ENCODE measurements around the gene OR2AE1.
A peak's percentile ranks its signal among the peaks of the same experiment; 100 is the strongest.

Gene OR2AE1

GRCh38 chr7:99839287-99840021 lies 37.4 kb downstream of the OR2AE1 start:
- no peak for FAIRE-seq
- TF ChIP-seq TAF1 (IDR thresholded peaks at IDR 0.05; ENCODE audit: low read depth, low read length) (no peak), POLR2A (IDR thresholded peaks at IDR 0.05; ENCODE audit: low read depth, low read length) (no peak), POLR2AphosphoS5 (IDR thresholded peaks at IDR 0.05; ENCODE audit: low read depth, low read length) (no peak), SPI1 (IDR thresholded peaks at IDR 0.05; ENCODE audit: low read depth, low read length) (no peak), PAX5 (IDR thresholded peaks at IDR 0.05; ENCODE audit: insufficient read depth, low read length, severe bottlenecking) (no peak)
- no peak for DNase-seq (ENCODE audit: insufficient read length, low spot score)

- TF ChIP-seq POLR2AphosphoS5 (IDR thresholded peaks at IDR 0.05; ENCODE audit: low read depth, low read length), result no peak
- no peak for TF ChIP-seq POLR2A (IDR thresholded peaks at IDR 0.05; ENCODE audit: low read depth, low read length)
- no peak for TF ChIP-seq POU2F2 (IDR thresholded peaks at IDR 0.05; ENCODE audit: low read depth, low read length)
- TF ChIP-seq SPI1 (IDR thresholded peaks at IDR 0.05; ENCODE audit: low read depth, low read length), result peak; percentile 57
- TF ChIP-seq PAX5 (IDR thresholded peaks at IDR 0.05; ENCODE audit: insufficient read depth, low read length, severe bottlenecking), result no peak
- no peak for TF ChIP-seq TAF1 (IDR thresholded peaks at IDR 0.05; ENCODE audit: low read depth, low read length)
- DNase-seq (ENCODE audit: insufficient read length, low spot score) (peak; percentile 11), FAIRE-seq (peak; percentile 28)
Observed at GRCh38 chr7:99837649-99838361, 39.0 kb downstream of the OR2AE1 start.

- TF ChIP-seq TAF1 (IDR thresholded peaks at IDR 0.05; ENCODE audit: low read depth, low read length) (no peak), POLR2A (IDR thresholded peaks at IDR 0.05; ENCODE audit: low read depth, low read length) (no peak), POU2F2 (IDR thresholded peaks at IDR 0.05; ENCODE audit: low read depth, low read length) (no peak), PAX5 (IDR thresholded peaks at IDR 0.05; ENCODE audit: insufficient read depth, low read length, severe bottlenecking) (no peak), POLR2AphosphoS5 (IDR thresholded peaks at IDR 0.05; ENCODE audit: low read depth, low read length) (no peak), SPI1 (IDR thresholded peaks at IDR 0.05; ENCODE audit: low read depth, low read length) (no peak)
- FAIRE-seq (no peak), DNase-seq (ENCODE audit: insufficient read length, low spot score) (no peak)
Observed at GRCh38 chr7:99835189-99835588, 41.6 kb downstream of the OR2AE1 start.

GRCh38 chr7:99834382-99834781 lies 42.5 kb downstream of the OR2AE1 start:
- DNase-seq (ENCODE audit: insufficient read length, low spot score) (no peak), FAIRE-seq (no peak)
- TF ChIP-seq POU2F2 (IDR thresholded peaks at IDR 0.05; ENCODE audit: low read depth, low read length) (no peak), POLR2AphosphoS5 (IDR thresholded peaks at IDR 0.05; ENCODE audit: low read depth, low read length) (no peak), SPI1 (IDR thresholded peaks at IDR 0.05; ENCODE audit: low read depth, low read length) (no peak), TAF1 (IDR thresholded peaks at IDR 0.05; ENCODE audit: low read depth, low read length) (no peak)

GRCh38 chr7:99833289-99833877 lies 43.5 kb downstream of the OR2AE1 start:
- DNase-seq (ENCODE audit: insufficient read length, low spot score) (no peak), FAIRE-seq (no peak)

GRCh38 chr7:99831595-99831994 lies 45.2 kb downstream of the OR2AE1 start:
- FAIRE-seq (no peak), DNase-seq (ENCODE audit: insufficient read length, low spot score) (no peak)
- TF ChIP-seq POLR2A (IDR thresholded peaks at IDR 0.05; ENCODE audit: low read depth, low read length) (no peak), TAF1 (IDR thresholded peaks at IDR 0.05; ENCODE audit: low read depth, low read length) (no peak), POU2F2 (IDR thresholded peaks at IDR 0.05; ENCODE audit: low read depth, low read length) (no peak), PAX5 (IDR thresholded peaks at IDR 0.05; ENCODE audit: insufficient read depth, low read length, severe bottlenecking) (no peak), POLR2AphosphoS5 (IDR thresholded peaks at IDR 0.05; ENCODE audit: low read depth, low read length) (no peak), SPI1 (IDR thresholded peaks at IDR 0.05; ENCODE audit: low read depth, low read length) (no peak)

More at GRCh38 chr7:99833289-99833877, 43.5 kb downstream of the OR2AE1 start:
- TF ChIP-seq PAX5 (IDR thresholded peaks at IDR 0.05; ENCODE audit: insufficient read depth, low read length, severe bottlenecking) (no peak), POLR2A (IDR thresholded peaks at IDR 0.05; ENCODE audit: low read depth, low read length) (no peak), POU2F2 (IDR thresholded peaks at IDR 0.05; ENCODE audit: low read depth, low read length) (no peak), SPI1 (IDR thresholded peaks at IDR 0.05; ENCODE audit: low read depth, low read length) (no peak), POLR2AphosphoS5 (IDR thresholded peaks at IDR 0.05; ENCODE audit: low read depth, low read length) (no peak), TAF1 (IDR thresholded peaks at IDR 0.05; ENCODE audit: low read depth, low read length) (no peak)

GRCh38 chr7:99829524-99830160 lies 47.2 kb downstream of the OR2AE1 start:
- FAIRE-seq (no peak), DNase-seq (ENCODE audit: insufficient read length, low spot score) (no peak)
- TF ChIP-seq POU2F2 (IDR thresholded peaks at IDR 0.05; ENCODE audit: low read depth, low read length) (no peak), TAF1 (IDR thresholded peaks at IDR 0.05; ENCODE audit: low read depth, low read length) (no peak), SPI1 (IDR thresholded peaks at IDR 0.05; ENCODE audit: low read depth, low read length) (no peak), PAX5 (IDR thresholded peaks at IDR 0.05; ENCODE audit: insufficient read depth, low read length, severe bottlenecking) (no peak), POLR2A (IDR thresholded peaks at IDR 0.05; ENCODE audit: low read depth, low read length) (no peak), POLR2AphosphoS5 (IDR thresholded peaks at IDR 0.05; ENCODE audit: low read depth, low read length) (no peak)

GRCh38 chr7:99828811-99829210 lies 48.0 kb downstream of the OR2AE1 start:
- TF ChIP-seq PAX5 (IDR thresholded peaks at IDR 0.05; ENCODE audit: insufficient read depth, low read length, severe bottlenecking) (no peak), SPI1 (IDR thresholded peaks at IDR 0.05; ENCODE audit: low read depth, low read length) (no peak), TAF1 (IDR thresholded peaks at IDR 0.05; ENCODE audit: low read depth, low read length) (no peak), POU2F2 (IDR thresholded peaks at IDR 0.05; ENCODE audit: low read depth, low read length) (no peak), POLR2AphosphoS5 (IDR thresholded peaks at IDR 0.05; ENCODE audit: low read depth, low read length) (no peak), POLR2A (IDR thresholded peaks at IDR 0.05; ENCODE audit: low read depth, low read length) (no peak)
- FAIRE-seq (no peak), DNase-seq (ENCODE audit: insufficient read length, low spot score) (no peak)
